GM20431 (cell line): ENCODE results near the gene ADGRB2.
"Not testable (repeated sequence)": the region's sequence is repeated elsewhere in the genome, so short reads cannot be mapped to it uniquely, and the experiment has no call there.

Experiments used
- in situ Hi-C: fragments of 300-500 bp; cut with MseI, MboI; formaldehyde crosslinking; loops from one replicate; pipeline ENCODE4 v1.15.0; 2020; ENCODE audit warnings: low sequenced_read_pairs; ENCODE audit not compliant: unreplicated experiment

Gene ADGRB2

GRCh38 chr1:31707711-31708110 lies 56.4 kb downstream of the ADGRB2 start:
- in situ Hi-C loops = no loop called here

- in situ Hi-C loops = not testable (repeated sequence)
Measured at GRCh38 chr1:31707059-31707600, 57.0 kb downstream of the ADGRB2 start.

DNA sequence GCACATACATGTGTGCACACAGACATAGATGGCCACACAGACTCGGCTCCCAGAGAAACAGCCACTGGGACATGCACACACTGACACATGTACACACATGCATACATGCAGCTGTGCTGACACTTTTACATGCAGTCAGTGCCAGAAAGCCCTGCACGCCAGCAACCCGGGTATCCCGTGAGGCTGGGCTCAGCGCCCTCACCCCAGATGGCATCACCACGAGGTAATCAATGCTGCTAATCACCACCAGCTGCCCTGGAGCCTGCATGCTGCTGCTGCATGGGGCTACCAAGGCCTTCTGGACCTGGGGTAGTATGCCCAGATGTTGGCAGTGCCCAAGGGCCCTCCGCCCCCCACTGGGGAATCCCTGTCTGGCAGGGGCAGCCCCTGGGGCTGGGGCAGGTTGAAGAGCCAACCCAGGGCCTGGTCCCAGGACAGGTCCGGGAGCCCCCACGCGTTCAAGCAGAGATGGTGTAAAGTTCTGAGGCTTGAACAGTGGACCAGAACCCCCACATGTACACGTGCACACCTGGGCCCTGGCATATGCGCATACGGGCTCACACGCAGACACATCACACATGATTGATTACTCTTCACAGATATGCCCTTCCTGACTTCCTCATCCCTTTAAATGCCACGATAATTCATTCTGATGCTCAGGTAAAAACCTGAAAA lies 57.6 kb downstream of the ADGRB2 start:
- in situ Hi-C loops = no loop called here

- in situ Hi-C loops = no loop called here
Measured at GRCh38 chr1:31705080-31705866, 58.9 kb downstream of the ADGRB2 start.

- in situ Hi-C loops = no loop called here
Measured at GRCh38 chr1:31704271-31705079, 59.7 kb downstream of the ADGRB2 start.

- in situ Hi-C loops = no loop called here
Measured at GRCh38 chr1:31703431-31704270, 60.5 kb downstream of the ADGRB2 start, which contains the start of gene COL16A1. COL16A1 (minus strand) TSS chr1:31704017; CDS start chr1:31702193, 1,824 bp downstream.

- in situ Hi-C loops = no loop called here
Measured at GRCh38 chr1:31702836-31703404, 61.2 kb downstream of the ADGRB2 start.

DNA sequence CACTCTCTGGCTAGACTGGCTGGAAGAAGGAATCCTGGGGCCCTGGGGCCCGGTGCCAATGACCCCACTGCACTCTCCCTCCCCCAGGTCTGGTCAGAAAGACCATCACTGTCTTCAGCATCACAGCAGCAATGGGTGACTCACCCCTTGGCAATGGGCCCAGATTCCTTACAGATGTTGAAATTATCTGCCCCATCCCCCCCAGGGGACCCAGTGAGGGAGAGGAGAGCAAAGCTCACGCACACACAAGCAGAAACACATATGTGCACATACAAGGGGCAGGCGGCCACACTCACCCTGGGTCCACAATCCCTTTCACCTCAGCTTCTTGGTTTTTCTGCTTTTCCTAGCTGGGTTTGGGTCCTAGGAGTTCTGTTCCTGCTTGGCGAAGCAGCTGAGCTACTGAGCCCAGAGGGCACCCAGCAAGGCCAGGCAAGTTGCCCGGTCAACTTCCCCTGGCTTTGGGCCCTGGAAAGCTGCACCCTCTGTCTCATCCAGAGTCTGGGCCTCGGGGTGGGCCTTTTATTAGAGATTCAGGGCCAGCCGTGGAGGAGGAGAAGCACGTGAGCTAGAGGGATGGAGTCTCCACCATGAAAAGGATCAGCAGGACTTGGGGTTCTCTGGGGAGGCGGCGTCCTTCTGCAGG lies 62.9 kb downstream of the ADGRB2 start:
- in situ Hi-C loops = no loop called here

DNA sequence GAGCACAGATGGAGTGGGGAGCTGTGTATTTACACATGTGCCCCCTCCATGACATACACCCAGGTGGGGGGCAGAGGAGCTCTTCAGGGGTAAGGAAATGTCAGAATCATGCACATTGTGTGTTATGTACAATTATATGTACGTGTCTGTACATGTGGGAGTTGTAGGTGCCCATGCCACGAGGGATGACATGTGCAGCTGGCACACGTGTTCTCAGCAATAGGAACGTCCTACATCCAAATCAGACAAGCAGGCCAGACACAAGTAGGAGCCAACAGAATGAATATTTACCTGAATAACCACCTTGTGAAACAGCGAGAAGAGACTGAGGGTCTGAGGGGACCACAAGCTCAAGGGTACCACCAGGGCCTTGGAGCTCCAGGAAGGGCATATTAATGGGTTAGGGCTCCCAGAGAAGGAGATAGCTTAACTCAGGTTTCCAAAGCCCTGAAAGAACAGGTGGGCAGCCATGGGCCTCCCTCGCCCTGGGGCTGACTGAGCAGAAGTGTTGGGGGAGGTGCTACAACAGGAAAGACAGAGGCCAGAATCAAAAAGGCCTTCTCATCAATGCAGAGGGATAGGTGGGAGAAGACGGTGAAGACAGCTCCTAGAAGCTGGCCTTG lies 63.6 kb downstream of the ADGRB2 start:
- in situ Hi-C loops = no loop called here

DNA sequence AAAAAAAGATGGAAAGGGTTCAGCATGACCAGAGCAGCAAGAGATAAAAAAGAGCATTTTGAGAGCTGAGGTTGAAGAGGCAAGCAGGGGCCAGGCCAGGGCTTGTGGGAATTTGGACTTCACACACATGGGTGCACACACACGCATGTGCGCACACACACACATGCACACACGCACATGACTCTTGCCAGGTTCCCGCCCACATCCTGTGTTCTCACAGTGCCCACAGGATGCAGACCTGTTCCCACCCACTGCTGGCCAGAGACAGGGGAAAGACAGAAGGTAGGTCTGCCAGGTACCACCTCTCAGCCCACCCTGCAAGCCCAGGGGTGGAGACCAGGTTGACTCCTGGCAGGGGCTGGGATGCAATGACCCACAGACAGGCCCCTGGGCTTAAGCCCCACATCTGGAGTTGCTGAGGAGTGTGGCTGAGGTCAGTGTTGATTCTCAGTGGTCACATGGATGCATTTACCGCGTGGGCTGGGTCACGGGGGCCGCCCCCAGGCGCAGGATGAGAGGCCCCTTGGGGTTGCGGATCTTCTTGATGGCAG lies 64.7 kb downstream of the ADGRB2 start:
- in situ Hi-C loops = no loop called here

DNA sequence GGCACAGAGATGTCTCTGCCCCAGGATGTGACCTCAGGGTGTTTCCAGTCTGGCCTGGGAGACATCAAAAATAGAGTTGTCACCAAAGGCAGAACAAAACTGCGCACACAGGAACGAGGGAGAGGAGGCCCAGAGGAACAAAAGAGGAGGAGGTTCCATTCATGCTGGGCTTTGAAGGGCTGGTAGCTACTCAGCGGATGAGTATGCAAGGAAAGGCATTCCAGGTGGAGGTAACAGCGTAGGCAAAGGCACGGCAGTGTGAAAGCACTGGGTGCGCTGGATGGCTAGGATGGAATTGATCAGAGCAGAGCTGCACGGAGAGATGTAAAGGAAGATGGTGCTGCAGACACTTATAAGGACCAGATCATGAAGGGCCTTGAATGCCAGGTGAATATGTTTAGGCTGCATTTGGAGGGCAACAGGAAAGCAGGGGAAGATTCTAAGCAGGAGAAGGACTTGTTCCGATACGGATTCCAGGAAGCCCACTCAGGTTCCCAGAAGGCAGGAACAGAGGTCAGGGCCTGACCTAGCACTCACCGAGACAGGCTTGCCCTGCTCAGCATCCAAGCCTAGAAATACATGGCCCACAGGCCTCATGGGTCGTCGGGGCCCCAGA lies 66.7 kb downstream of the ADGRB2 start:
- in situ Hi-C loops = no loop called here

GRCh38 chr1:31696242-31696641 lies 67.9 kb downstream of the ADGRB2 start:
- in situ Hi-C loops = no loop called here

GRCh38 chr1:31695327-31695726 lies 68.8 kb downstream of the ADGRB2 start:
- in situ Hi-C loops = no loop called here

- in situ Hi-C loops = no loop called here
Measured at GRCh38 chr1:31694964-31695313, 69.2 kb downstream of the ADGRB2 start.

DNA sequence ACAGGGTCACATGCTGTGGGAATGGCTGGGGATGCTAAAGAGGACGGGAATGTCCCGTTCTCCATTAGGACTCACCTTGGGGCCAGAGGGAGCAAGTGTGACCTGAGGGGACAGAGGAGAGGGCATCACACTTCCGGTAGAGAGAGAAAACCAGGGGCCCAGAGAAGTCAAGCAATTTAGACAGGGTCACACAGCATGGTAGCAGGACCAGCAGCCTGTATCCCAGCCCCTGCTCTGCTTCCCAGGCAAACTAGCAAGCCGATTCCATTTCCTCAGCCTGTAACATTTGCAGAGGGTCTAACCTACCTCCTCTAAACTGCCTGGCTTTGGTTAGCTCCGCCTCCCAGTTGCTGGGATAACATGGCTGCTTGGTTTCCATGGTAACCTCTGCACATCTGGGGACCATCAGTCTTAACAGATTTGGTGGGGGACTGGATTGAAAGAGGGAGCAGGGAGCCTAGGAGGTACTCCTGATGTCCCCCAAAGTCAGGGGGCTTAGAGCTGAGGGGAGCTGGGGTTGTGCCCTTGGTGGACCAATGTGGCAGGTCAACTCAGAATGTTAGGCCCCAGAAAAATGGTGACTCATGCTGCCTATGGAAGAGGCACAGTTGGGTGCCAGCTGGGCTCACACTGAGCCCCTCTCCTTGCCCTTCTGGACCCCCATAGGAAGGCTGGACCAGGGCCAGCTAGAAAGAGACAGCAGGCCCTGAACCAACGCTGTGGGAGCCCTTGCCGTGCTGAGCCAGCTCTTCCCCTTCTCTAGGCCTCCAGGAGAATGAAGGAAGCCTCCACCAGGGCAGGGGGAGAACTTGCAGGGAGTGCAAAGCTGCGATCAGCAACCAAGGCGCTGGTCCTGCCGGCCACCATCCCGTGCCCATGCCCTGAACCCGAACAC lies 69.8 kb downstream of the ADGRB2 start:
- in situ Hi-C loops = no loop called here

- in situ Hi-C loops = no loop called here
Measured at GRCh38 chr1:31693231-31693630, 70.9 kb downstream of the ADGRB2 start.

DNA sequence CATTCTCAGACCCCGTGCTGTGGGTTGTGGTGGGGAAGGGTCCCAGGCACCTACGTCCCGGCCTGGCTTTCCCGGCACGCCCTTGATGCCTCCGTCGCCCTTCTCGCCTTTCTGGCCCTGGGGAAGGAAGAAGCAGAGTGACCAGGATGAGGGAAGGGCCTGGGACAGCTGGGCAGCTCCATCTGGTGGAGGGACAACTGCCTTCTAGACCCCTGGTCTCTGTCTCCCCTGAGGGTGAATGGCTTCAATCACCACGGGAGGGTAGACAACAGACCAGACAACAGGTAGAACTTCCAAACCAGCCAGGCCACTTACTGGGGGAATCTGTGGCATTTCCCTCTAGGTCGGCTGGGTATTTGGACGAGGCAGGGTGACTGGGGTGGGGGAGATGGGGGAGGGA lies 72.2 kb downstream of the ADGRB2 start:
- in situ Hi-C loops = no loop called here
